HG02610 (cell line): Measurements from ENCODE around the gene ZMIZ1.

ENCODE experiments used
- ATAC-seq: cut with Tn5 transposase; IDR thresholded peaks from one replicate; pipeline ENCODE4 v1.9.1; 2021; ENCODE audit warnings: mild to moderate bottlenecking, moderate library complexity; ENCODE audit not compliant: unreplicated experiment

Gene ZMIZ1

DNA sequence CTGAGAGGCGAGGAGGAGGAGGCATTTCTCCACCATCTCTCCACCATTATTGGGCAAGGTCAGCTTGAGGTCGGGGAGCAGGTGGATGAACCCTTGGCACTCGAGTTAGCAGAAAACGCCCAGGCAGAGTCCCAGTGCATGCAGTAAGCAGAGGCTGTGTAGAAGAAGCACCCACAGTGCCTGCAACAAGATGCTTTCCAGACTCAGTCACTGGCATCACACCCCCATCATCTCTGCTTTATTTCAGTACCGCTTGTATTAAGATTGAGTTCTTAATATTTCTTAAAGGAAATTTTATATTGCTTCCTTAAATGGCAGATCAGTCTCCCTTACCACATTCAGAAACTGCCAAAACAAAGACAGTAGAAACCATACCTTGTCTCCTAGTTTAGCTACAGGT lies 156.2 kb downstream of the ZMIZ1 start:
- ATAC-seq: no peak

DNA sequence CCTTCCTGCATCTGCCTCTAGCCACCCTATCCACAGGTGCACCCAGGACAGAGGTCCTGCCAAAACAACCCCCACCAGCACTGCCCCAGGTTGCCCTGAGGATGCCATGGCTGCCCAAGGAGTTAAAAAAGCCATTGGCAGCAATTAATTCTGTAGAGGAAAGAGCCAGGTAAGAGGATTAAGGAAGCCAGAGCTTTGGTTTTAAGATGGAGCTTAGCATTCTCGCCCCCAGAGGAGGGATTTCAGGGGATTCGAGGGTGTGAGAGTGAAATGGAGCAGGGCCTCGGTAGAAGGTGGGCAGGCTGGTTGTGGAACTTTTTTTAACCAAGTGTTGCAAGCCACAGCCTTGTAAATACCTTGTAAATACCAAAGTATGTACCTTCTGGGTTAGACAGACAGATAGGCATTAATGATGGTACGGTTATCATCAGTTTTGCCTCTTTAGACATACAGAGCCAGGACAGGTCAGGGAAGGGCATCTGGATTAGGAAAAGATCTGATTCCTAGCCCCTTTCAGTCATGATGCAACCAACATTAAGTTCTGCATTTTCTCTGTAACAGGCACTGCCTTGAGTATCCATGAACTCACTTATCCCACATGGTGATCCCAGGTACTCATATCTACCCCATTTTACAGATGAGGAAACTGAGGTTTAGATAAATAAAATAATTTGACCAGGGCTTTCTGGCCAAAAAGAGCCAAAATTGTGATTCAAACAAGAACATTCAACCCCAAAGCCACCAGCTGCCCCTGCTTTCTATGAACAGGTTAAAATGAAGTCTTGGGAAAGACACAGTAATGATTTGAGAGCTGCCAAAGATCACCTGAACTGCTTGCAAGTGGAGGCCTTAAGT lies 157.9 kb downstream of the ZMIZ1 start:
- no peak for ATAC-seq

DNA sequence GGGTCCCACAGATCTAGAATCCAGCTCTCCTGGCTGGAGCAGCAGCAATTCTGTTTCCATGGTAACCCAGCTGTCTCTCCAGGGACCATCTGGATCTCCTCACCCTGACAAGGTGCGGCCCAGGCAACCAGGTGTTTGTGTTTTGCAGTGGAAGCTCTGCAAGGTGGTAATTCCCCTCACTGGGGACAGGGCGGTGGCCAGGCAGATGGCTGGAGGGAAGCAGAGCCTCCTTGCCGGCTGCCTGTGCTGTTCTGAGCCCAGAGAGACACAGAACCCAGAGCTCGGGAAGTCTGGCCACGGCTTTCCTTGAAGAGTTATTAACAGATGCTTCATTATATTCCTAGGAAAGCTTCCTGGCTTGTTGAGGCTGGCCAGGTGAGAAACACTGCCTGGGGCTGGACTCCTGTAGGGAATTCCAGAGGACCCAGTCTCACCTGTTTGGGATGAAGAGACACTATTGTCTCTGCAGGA lies 160.3 kb downstream of the ZMIZ1 start:
- no peak for ATAC-seq

- no peak for ATAC-seq
Observed at GRCh38 chr10:79229830-79230327, 161.1 kb downstream of the ZMIZ1 start.

GRCh38 chr10:79230328-79230830 lies 161.6 kb downstream of the ZMIZ1 start:
- ATAC-seq: no peak

DNA sequence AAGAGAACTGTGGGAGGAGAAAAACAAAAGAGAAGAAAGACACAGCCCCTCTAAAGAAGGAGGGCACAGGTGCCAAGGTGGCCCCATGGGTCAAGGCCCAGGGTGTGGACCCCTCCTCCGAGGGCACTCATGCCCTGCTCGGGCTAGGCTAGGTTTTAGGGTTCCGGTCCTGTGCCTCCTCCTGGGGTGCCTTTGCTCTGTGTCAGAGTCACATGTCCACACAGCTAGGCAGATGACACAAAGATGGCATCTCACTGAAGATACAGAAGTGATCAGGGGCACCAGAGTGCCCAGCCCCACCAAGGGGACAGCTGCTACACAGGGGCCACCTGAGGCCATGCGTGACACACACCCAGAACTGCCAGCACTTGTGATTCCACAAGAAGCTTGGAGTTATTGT lies 162.1 kb downstream of the ZMIZ1 start:
- ATAC-seq: no peak

GRCh38 chr10:79231908-79232307 lies 163.1 kb downstream of the ZMIZ1 start:
- no peak for ATAC-seq

DNA sequence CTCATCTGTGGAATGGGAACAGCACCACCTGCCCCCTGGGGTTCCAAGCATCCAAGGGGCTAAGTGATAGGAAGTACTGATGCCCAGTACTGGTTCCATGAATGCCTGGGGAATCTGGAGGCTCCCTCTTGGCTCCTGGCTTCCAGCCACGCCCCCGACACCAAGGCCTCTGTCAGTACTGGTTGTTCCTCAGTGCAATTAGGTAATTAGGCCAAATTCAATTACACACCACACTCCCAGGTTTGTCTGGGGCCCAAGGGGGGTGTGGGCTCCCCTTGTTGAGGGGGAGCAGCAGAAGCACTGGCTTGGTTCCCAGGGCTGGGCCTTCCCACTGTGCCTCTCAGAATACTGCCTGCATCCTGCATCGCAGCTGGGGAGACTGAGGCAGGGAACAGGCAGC lies 164.1 kb downstream of the ZMIZ1 start:
- ATAC-seq: no peak

- no peak for ATAC-seq
Observed at GRCh38 chr10:79234391-79235315, 165.9 kb downstream of the ZMIZ1 start.

DNA sequence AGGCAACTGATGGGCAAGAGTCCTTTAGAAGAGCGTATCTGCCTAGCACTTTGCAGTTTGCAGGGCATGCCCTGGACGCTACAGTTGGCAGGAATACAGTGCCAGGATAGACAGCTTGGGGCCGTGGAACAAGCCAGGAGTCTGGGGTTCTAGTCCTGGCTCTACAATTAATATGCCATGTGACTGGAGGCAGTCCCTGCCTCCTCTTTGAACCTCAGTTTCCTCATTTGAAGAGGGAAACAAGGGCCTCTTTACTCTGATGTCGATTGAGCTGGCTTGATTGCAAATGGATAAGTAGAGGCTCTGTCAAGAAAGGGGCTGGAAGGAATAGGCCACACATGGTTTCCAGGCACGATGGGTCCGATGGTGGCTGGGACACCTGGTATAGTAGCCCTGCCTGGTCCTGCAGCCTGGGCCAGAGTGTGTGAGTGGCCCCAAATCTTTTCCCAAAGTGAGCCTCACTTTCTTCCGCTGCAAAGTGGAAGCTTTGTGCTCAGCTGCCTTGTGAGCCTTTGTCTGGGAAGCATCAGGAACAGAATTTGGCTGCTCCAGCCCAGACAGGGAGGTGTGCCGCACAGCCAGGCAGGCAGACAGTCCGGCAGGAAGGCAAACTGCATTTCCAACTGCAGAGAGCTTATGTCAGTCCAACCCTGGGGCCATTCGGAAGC lies 167.1 kb downstream of the ZMIZ1 start:
- ATAC-seq: no peak

- no peak for ATAC-seq
Observed at GRCh38 chr10:79236433-79236765, 167.6 kb downstream of the ZMIZ1 start.

GRCh38 chr10:79237454-79238157 lies 168.8 kb downstream of the ZMIZ1 start:
- ATAC-seq: no peak

DNA sequence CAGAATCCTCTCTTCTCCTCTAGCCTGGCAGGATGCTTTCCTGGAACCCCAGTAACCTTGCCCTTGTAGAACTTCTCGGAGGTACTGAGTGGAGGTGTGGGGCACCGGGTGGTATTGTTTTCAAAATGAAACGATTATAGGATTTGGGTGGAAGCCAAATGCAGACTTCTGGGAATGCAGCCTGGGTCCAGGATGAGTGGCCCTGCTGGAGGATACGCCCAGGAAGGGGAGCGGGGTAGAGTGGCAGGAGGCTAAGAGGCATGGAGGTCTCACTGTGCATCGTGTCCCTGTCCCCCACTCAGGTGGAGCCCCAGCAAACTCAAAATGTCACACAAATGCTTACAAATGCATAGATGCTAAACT lies 169.4 kb downstream of the ZMIZ1 start:
- no peak for ATAC-seq

DNA sequence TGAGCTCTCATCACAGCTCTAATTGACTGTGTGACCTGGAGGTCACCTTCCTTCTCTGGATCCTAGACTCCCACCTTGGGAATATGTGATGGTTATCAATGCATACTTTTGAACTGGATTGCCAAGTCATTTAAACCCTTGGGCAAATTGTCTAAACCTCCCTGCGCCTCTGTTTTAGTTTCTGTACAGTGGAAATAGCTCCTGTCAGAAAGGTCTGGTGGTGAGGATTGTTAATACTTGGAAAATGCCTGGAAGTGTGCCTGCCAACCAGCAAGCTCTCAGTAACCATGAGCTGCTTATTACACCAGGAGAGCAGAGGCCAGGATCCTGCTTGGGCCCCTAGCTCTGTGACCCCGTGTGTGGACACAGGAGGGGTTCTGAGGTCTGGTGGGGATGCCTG lies 169.8 kb downstream of the ZMIZ1 start:
- ATAC-seq: no peak

DNA sequence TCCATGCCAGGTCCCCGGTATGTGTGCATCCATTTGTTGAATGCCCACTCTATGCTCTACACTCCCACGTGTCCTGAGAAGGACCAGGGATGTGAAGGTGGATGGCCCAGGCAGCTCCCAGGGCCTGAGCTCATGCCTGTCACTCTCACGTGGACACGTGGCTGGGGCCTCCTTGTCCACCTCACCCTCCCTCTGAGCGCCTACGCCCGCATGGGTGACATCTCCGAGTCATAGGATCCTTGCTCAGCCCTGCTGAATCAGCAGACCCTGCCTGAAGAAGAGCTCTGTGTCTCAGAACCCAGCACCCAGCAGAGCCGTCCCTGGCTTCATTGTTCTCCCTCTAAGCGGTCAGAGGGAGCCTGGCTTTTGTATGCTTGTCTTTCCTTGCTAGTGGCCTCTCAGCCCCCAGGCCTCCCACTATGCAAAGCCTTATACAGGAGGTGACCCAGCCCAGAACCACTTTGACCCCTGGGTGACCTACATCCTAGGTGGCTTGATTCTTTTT lies 170.6 kb downstream of the ZMIZ1 start:
- ATAC-seq: no peak

GRCh38 chr10:79239924-79240581 lies 171.3 kb downstream of the ZMIZ1 start:
- no peak for ATAC-seq

GRCh38 chr10:79241629-79241989 lies 172.8 kb downstream of the ZMIZ1 start:
- no peak for ATAC-seq

DNA sequence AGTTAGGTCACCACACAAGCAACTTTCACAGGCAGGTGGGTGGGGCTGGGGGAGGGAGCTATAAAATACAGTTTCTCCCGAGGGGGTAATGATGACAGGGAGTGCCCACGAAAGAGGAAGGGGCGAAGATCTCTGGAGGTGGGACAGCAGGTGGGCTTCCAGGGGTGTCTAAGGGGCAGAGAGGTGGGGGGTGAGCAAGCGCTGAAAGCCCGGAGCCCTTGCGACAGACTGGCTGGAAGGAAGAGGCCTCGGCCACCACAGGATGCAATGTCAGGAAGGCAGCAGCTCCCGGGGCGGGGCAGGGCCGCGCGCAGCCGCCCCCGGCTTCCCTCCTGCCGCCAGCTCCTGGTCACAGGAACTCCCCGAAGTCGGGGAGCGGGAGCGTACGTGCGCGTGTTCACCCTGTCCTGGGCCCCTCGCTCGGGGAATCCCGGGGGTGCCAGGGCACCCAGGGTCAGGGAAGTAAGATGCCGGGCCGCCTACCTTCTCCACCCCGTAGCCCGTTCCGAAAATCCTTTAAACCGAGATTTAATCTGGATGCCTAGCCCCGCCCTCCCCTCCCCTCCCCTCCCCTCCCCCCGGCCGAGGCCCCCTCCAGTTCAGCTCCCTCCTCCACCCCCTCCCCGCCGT lies 173.3 kb downstream of the ZMIZ1 start:
- ATAC-seq: peak; percentile 37

GRCh38 chr10:79242620-79243152 lies 173.9 kb downstream of the ZMIZ1 start:
- ATAC-seq: peak; percentile 23
